Activated CD4-positive, CD25-positive, alpha-beta regulatory T cell (primary cell): ENCODE measurements around the gene UGT1A1.
"Not testable (repeated sequence)": the region's sequence is repeated elsewhere in the genome, so short reads cannot be mapped to it uniquely, and the experiment has no call there.

Source experiments
- DNase-seq, 4 experiments: peaks; one replicate each; lab custom pipeline; 2025; lab: John Stamatoyannopoulos, UW

The UGT1A1 gene

DNA sequence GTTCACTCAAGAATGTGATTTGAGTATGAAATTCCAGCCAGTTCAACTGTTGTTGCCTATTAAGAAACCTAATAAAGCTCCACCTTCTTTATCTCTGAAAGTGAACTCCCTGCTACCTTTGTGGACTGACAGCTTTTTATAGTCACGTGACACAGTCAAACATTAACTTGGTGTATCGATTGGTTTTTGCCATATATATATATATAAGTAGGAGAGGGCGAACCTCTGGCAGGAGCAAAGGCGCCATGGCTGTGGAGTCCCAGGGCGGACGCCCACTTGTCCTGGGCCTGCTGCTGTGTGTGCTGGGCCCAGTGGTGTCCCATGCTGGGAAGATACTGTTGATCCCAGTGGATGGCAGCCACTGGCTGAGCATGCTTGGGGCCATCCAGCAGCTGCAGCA is at the start of gene UGT1A1:
UGT1A1 (plus strand) TSS at position 228 of the 400 bp plus-strand sequence; CDS start at position 246, 18 bp downstream.
- DNase-seq = no peak

DNA sequence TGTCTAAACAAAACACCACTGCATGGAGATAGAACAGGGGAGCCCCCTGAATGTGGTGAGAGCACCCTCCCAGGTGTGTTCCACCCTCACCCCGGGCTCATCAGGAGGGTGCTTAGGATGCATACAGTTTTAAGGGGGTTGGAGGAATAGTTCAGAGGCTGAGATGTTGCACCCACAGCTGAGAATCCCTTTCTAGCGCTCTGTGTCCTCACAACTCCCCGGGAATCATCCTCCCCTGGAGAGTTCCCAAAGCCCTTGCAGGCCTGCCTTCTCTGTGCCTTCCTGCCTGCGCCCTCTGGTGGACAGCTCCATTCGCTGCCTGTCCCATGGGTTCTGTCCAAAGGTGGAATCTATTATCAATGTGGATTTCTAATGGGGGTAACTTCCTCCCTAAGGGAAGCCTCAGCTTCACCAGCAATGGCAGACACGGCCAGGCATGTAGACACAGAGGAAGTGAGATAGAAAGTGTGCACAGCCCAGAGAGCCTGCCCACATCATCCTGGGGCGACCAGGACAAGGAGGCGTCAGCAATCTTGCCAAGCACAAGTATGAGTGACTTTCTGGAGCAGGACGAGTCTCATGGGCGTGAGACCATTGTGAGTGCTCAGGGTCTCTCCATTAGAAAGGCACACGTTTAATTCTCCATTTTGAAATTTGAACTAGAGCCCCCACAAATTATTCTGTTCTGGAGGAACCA is 48.6 kb upstream of the UGT1A1 start:
- peak; percentile 24 to 56 (median 28) for DNase-seq

DNA sequence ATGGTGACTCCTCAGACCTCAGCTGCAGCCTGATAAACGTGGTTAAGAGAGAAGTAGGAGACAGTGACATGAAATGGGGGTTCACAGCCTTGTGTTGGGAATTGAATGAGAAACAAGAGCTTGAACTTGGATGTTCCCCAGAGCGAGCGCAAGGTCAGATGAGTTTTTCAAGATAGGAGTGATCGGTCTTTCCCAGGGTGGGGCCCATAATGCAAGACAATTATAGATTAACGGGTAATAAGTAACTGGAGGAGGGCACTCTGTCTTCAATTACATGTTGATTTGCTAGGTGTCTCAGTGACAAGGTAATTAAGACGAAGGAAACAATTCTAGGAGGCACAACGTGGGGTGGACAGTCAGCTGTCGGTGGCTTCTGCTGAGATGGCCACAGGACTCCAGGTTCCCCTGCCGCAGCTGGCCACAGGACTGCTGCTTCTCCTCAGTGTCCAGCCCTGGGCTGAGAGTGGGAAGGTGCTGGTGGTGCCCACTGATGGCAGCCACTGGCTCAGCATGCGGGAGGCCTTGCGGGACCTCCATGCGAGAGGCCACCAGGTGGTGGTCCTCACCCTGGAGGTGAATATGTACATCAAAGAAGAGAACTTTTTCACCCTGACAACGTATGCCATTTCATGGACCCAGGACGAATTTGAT is 47.3 kb upstream of the UGT1A1 start, which contains the start of gene UGT1A5:
UGT1A5 (plus strand) TSS at position 297 of the 651 bp plus-strand sequence; CDS start at position 382, 85 bp downstream.
- no peak for DNase-seq

DNA sequence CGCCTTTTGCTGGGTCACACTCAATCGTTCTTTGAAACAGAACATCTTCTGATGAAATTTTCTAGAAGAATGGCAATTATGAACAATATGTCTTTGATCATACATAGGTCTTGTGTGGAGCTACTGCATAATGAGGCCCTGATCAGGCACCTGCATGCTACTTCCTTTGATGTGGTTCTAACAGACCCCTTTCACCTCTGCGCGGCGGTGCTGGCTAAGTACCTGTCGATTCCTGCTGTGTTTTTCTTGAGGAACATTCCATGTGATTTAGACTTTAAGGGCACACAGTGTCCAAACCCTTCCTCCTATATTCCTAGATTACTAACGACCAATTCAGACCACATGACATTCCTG is 46.8 kb upstream of the UGT1A1 start:
- DNase-seq = no peak

DNA sequence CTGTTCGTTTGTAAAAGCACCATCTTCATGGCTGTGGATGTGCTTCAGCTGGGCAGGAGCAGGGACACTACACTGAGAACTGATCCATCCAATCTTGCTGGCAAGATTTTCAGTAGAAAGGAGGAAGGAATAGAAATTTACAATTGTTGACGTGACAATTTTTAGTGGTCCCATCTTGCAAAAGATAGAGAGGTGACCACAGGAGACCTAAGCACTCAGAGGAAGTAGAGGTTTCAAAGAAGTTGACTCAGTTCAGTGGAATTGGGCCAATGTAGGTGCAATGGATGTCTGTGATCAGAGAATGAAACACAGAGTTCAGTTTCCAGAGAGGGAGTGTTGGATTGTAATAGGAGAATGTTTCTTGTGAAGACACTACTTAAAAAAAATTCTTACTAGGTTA is 45.9 kb upstream of the UGT1A1 start:
- DNase-seq = no peak

DNA sequence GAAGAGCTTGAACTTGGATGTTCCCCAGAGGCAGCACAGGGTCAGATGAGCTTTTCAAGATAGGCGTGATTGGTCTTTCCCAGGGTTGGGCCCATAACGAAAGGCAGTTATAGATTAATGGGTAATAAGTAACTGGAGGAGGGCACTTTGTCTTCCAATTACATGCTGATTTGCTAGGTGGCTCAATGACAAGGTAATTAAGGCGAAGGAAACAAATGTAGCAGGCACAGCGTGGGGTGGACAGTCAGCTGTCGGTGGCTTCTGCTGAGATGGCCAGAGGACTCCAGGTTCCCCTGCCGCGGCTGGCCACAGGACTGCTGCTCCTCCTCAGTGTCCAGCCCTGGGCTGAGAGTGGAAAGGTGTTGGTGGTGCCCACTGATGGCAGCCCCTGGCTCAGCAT is 41.5 kb upstream of the UGT1A1 start, which contains the start of gene UGT1A4:
UGT1A4 (plus strand) TSS at position 185 of the 400 bp plus-strand sequence; CDS start at position 270, 85 bp downstream.
- DNase-seq = no peak

DNA sequence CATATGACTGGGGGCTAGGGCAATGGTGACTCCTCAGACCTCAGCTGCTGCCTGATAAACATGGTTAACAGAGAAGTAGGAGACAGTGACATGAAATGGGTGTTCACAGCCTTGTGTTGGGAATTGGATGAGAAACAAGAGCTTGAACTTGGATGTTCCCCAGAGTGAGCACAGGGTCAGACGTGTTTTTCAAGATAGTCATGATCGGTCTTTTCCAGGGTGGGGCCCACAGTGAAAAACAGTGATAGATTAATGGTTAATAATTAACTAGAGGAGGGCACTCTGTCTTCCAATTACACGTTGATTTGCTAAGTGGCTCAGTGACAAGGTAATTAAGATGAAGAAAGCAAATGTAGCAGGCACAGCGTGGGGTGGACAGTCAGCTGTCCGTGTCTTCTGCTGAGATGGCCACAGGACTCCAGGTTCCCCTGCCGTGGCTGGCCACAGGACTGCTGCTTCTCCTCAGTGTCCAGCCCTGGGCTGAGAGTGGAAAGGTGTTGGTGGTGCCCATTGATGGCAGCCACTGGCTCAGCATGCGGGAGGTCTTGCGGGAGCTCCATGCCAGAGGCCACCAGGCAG is 31.3 kb upstream of the UGT1A1 start, which contains the start of gene UGT1A3:
UGT1A3 (plus strand) TSS at position 320 of the 579 bp plus-strand sequence; CDS start at position 405, 85 bp downstream.
- DNase-seq = no peak

DNA sequence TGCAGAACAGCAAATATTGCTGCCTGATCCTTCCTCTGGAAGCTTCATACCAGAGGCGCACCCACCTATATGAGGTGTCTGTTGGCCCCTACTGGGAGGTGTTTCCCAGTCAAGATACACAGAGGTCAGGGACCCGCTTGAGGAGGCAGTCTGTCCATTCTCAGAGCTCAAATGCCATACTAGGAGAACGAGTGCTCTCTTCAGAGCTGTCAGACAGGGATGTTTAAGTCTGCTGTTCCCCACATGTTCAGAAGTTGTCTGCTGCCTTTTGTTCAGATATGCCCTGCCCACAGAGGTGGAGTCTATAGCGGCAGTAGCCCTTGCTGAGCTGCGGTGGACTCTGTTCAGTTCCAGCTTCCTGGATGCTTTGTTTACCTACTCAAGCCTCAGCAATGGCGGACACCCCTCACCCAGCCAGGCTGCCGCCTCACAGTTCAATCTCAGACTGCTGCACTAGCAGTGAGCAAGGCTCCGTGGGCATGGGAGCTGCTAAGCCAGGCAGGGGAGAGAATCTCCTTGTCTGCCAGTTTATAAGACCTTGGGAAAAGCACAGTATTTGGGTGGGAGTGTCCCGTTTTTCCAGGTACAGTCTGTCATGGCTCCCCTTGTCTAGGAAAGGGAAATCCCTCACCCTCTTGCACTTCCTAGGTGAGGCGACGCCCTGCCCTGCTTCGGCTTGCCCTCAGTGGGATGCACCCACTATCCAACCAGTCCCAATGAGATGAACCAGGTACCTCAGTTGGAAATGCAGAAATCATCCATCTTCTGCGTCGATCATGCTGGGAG is 23.0 kb upstream of the UGT1A1 start:
- DNase-seq = not testable (repeated sequence)

DNA sequence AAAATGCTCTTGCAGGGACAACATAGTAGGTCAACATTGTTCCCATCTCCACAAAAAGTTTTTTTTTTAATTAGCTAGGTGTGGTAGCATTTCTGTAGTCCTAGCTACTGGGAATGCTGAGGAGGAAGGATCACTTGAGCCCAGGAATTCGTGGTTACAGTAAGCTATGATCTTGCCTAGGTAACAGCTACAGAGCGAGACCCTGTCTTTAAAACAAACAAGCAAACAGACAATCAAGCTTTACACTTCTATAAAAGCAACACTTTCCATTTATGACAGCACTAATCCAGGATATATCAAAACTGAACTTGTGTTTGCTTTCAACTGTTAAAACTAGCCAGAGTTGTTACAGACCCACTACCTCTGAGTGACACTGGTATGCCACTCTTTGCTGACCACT is 19.2 kb upstream of the UGT1A1 start:
- no peak for DNase-seq

DNA sequence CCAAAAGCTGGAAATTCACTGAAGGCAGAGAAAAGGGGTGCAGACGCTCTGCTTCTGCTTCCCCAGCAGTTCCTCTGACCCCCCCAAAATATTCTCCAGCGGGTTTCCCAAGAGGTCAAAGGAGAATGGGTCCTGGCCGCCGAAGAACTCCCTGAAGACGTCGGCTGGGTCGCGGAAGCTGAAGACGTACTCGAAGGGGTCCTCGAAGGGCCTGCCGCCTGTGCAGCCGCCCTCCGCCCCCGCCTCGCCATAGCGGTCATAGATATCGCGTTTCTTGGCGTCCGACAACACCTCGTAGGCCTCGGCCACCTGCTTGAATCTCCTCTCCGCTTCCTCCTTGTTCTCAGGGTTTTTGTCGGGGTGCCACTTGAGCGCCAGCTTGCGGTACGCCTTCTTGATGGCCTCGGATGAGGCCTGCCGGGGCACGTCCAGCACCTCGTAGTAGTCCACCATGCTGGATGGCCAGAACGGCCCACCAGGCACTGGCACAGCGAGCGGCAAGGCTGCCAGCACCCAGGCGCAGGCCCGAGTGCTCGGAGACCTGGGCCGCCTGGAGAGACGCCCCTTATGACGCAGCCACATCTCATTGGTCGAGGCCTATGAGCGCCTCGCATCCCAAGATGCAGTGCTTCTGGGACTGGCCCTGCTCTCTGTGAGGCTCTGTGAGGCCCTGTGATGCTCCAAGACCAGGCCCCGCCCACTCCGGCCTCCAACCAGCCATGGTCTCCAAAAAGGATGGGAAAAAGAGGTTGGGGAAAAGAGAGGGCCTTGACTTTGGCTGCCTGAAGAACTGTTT is 16.4 kb upstream of the UGT1A1 start:
- DNase-seq = no peak

DNA sequence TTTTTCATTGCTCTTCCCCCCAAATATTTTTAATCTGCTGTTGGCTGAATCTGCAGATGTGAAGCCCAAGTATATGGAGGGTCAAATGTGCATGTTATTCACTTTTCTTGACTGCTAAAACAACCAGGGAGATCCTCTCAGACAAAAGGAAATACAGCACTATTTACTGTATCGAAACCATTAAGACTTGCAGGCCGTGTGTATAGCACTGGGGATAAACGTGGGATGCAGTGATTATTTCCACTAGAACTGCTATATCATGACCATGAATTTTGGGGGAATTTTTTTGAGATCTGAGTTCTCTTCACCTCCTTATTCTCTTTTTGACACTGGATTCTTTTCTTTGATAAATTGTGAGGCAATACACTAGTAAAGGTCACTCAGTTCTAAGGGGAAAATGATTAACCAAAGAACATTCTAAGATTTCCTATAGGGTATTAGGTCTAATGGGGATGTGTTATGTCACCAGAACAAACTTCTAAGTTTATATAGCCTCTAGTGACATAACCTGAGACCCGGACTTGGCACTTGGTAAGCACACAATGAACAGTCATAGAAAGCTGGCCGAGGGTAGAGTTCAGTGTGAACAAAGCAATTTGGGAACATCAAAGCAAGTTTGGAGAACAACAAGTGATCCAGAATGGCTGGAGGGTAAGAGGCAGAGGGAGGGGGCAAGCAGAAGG is 14.9 kb upstream of the UGT1A1 start:
- no peak for DNase-seq

DNA sequence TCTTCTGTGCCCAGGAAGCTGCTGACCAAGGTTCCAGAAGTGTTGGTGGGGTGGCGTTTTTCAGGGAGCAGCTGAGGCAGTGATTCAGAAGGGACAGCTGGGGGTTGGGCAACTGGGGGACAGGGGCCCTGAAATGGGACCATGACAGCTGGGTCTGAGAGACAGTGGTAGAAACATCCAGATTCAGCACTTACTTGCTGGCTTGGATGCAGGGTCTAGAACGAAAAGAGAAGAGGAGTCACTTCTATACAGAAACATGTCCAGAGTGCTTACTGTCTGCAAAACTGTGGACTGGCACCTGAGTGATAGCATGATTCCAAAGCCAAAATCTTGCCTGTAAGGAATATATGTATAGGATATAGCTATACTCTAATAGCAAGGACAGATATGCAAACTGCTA is 14.2 kb upstream of the UGT1A1 start:
- not testable (repeated sequence) for DNase-seq

DNA sequence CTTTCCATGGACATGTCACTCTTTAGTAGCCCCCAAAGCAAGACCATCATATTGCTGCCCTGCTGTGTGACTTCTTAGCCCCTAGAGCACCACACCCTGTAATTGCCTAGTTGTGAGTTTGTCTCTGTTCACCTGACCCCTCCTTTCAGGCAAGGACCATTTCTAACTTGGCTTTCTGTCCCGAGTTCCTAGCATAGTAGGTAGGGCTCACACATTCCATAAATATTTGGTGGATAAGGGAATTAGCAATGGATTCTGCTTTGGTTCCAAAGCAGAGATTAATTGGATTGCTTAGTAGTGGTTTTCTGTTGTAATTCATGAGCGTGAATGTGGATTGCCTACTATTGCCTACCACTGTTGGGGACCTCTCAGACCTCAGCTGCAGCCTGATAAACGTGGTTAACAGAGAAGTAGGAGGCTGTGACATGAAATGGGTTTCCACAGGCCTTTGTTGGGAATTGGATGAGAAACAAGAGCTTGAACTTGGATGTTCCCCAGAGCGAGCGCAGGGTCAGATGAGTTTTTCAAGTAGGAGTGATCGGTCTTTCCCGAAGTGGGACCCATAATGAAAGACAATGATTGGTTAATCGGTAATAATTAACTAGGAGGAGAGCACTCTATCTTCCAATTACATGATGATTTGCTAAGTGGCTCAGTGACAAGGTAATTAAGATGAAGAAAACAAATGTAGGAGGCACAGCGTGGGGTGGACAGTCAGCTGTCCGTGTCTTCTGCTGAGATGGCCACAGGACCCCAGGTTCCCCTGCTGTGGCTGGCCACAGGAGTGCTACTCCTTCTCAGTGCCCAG is 13.4 kb upstream of the UGT1A1 start:
- no peak for DNase-seq

DNA sequence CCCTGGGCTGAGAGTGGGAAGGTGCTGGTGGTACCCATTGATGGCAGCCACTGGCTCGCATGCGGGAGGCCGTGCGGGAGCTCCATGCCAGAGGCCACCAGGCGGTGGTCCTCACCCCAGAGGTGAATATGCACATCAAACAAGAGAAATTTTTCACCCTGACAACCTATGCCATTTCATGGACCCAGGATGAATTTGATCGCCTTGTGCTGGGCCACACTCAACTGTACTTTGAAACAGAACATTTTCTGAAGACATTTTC is 12.9 kb upstream of the UGT1A1 start:
- DNase-seq = no peak

DNA sequence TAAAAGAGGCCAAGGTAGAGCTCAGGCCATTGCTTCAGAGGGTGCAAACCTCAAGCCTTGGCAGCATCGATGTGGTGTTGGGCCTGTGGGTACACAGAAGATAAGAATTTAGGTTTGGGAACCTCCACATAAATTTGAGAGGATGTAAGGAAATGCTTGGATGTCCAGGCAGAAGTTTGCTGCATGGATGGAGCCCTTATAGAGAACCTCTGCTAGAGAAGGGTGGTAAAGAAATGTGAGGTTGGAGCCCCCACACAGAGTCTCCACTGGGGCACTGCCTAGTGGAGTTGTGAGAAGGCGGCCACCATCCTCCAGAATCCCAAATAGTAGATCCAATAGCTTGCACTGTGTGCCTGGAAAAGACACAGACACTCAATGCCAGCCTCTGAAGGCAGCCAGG is 9.4 kb upstream of the UGT1A1 start:
- DNase-seq = not testable (repeated sequence)

DNA sequence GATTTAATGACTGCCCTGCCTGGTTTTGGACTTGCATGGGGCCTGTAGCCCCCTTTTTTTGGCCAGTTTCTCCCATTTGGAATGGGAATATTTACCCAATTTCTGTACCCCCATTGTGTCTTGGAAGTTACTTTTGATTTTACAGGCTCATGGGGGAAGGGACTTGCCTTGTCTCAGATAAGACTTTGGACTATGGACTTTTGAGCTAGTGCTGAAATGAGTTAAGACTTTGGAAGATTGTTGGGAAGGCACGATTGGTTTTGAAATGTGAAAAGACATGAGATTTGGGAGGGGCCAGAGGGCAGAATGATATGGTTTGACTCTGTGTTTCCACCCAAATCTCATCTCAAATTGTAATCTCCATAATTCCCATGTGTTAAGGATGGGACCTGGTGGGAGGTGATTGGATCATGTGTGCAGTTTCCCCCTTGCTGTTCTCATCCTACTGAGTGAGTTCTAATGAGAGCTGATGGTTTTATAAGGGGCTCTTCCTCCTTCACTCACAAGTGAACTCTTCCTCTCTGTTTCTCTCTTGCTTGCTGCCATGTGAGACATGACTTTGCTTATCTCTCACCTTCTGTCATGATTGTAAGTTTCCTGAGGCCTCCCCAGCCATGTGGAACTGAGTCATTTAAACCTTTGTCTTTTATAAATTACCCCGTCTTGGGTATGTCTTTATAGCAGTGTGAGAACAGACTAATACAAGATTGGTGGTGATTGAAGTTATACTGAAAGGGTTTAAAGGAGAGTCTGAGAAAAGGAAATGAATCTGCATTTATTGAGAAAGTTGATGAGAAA is 8.7 kb upstream of the UGT1A1 start:
- not testable (repeated sequence) for DNase-seq

DNA sequence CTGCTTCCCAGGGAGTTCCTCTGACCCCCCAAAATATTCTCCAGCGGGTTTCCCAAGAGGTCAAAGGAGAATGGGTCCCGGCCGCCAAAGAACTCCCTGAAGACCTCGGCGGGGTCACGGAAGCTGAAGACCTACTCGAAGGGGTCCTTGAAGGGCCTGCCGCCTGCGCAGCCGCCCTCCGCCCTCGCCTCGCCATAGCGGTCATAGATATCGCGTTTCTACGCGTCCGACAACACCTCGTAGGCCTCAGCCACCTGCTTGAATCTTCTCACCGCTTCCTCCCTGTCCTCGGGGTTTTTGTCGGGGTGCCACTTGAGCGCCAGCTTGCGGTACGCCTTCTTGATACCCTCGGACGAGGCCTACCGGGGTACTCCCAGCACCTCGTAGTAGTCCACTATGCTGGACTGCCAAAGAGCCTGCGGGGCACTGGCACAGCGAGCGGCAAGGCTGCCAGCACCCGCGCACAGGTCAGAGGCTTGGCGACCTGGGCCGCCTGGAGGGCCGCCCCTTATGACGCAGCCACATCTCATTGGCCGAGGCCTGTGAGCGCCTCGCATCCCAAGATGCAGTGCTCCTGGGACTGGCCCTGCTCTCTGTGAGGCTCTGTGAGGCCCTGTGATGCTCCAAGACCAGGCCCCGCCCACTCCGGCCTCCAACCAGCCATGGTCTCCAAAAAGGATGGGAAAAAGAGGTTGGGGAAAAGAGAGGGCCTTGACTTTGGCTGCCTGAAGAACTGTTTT is 5.0 kb upstream of the UGT1A1 start:
- no peak for DNase-seq

DNA sequence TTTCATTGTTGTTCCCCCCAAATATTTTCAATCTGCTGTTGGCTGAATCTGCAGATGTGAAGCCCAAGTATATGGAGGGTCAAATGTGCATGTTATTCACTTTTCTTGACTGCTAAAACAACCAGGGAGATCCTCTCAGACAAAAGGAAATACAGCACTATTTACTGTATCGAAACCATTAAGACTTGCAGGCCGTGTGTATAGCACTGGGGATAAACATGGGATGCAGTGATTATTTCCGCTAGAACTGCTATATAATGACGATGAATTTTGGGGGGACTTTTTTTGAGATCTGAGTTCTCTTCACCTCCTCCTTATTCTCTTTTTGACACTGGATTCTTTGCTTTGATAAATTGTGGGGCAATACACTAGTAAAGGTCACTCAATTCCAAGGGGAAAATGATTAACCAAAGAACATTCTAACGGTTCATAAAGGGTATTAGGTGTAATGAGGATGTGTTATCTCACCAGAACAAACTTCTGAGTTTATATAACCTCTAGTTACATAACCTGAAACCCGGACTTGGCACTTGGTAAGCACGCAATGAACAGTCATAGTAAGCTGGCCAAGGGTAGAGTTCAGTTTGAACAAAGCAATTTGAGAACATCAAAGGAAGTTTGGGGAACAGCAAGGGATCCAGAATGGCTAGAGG is 3.5 kb upstream of the UGT1A1 start:
- no peak for DNase-seq
